Astrocyte (in vitro differentiated cells and primary cell): ENCODE measurements around the gene P2RY6. TPM values are rescaled to one million over a fixed set of nuclear protein-coding genes. Genes with fewer than 3 reads are reported as not detected.

ENCODE experiments used
- DNase-seq: peaks from one replicate; pipeline ENCODE4 v3.0.0-alpha.2; 2010; ENCODE audit warnings: low read depth
- FAIRE-seq: peaks from 2 replicates; lab custom pipeline; 2011; peaks lifted over from hg19 to GRCh38; lab: Jason Lieb, UNC
- H2AFZ ChIP-seq: 2 replicates; pipeline ENCODE4 v1.6.0; 2012; ENCODE audit warnings: low read depth, low read length, inconsistent platforms
- H3K27ac ChIP-seq: 2 replicates; pipeline ENCODE4 v1.5.1; 2011; ENCODE audit warnings: low read depth, low read length, inconsistent platforms
- H3K27me3 ChIP-seq: 2 replicates; pipeline ENCODE4 v1.6.0; 2011; ENCODE audit warnings: low read length, inconsistent platforms; ENCODE audit not compliant: insufficient read depth
- H3K36me3 ChIP-seq: 2 replicates; pipeline ENCODE4 v1.5.1; 2011; ENCODE audit warnings: low read length, inconsistent platforms; ENCODE audit not compliant: insufficient read depth
- H3K4me1 ChIP-seq: 2 replicates; pipeline ENCODE4 v1.5.1; 2011; ENCODE audit warnings: low read length, inconsistent platforms; ENCODE audit not compliant: insufficient read depth
- H3K4me2 ChIP-seq: 2 replicates; pipeline ENCODE4 v1.6.0; 2012; ENCODE audit warnings: low read length, inconsistent platforms
- H3K4me3 ChIP-seq: 2 replicates; pipeline ENCODE4 v1.5.1; 2011; ENCODE audit warnings: low read depth, mild to moderate bottlenecking, low read length, inconsistent platforms; ENCODE audit not compliant: insufficient read depth
- H3K79me2 ChIP-seq: 2 replicates; pipeline ENCODE4 v1.6.0; 2012; ENCODE audit warnings: mild to moderate bottlenecking, low read length, inconsistent platforms; ENCODE audit not compliant: insufficient read depth
- H3K9ac ChIP-seq: 2 replicates; pipeline ENCODE4 v1.6.0; 2012; ENCODE audit warnings: mild to moderate bottlenecking, low read length, inconsistent platforms
- H3K9me3 ChIP-seq: 2 replicates; pipeline ENCODE4 v1.5.1; 2012; ENCODE audit warnings: low read depth, mild to moderate bottlenecking, low read length, inconsistent platforms; ENCODE audit not compliant: insufficient read depth
- H4K20me1 ChIP-seq: 2 replicates; pipeline ENCODE4 v1.6.0; 2012; ENCODE audit warnings: low read length, inconsistent platforms; ENCODE audit not compliant: insufficient read depth
- H3K27ac Mint-ChIP-seq: one replicate; pipeline ENCODE4 v1.8.0; 2021; ENCODE audit warnings: mild to moderate bottlenecking, mixed read lengths; ENCODE audit not compliant: unreplicated experiment
- H3K27me3 Mint-ChIP-seq: one replicate; pipeline ENCODE4 v1.8.0; 2021; ENCODE audit warnings: low read depth, mixed read lengths; ENCODE audit not compliant: unreplicated experiment
- H3K36me3 Mint-ChIP-seq: one replicate; pipeline ENCODE4 v1.8.0; 2021; ENCODE audit warnings: low read depth, mixed read lengths; ENCODE audit not compliant: unreplicated experiment
- H3K4me1 Mint-ChIP-seq: one replicate; pipeline ENCODE4 v1.8.0; 2021; ENCODE audit warnings: low read depth, mixed read lengths; ENCODE audit not compliant: unreplicated experiment
- H3K4me3 Mint-ChIP-seq: one replicate; pipeline ENCODE4 v1.8.0; 2021; ENCODE audit warnings: mild to moderate bottlenecking, moderate library complexity, mixed read lengths; ENCODE audit not compliant: unreplicated experiment
- H3K9me3 Mint-ChIP-seq: one replicate; pipeline ENCODE4 v1.8.0; 2021; ENCODE audit warnings: mild to moderate bottlenecking, mixed read lengths; ENCODE audit not compliant: unreplicated experiment
- CTCF ChIP-seq: IDR thresholded peaks from 2 replicates; pipeline ENCODE4 v1.5.1; 2011; ENCODE audit warnings: low read depth, mild to moderate bottlenecking, inconsistent platforms, low read length, moderate library complexity; ENCODE audit not compliant: insufficient read depth
- EZH2 ChIP-seq: IDR thresholded peaks from 2 replicates; pipeline ENCODE4 v1.6.1; 2012; ENCODE audit warnings: mild to moderate bottlenecking, low read length, inconsistent platforms; ENCODE audit not compliant: insufficient read depth
- total RNA-seq: library from RNA; stranded (reverse); gene quantifications from 2 replicates; pipeline ENCODE4 v1.2.1, GENCODE V29; 2021

Gene P2RY6
- total RNA-seq, 1 donor from 2014 or later, result 0.75 TPM

GRCh38 chr11:73343076-73343873 is 71.1 kb downstream of the P2RY6 start:
- FAIRE-seq, result no peak

GRCh38 chr11:73344191-73344607 is 72.1 kb downstream of the P2RY6 start:
- H3K4me3 ChIP-seq, result no peak overlapping the region
- H3K79me2 ChIP-seq, result peaks cover 88% of the 10 kb centered on the region
- H3K36me3 ChIP-seq, result peaks cover 4% of the 10 kb centered on the region
- H3K27ac Mint-ChIP-seq, result no peak overlapping the region
- H3K27me3 ChIP-seq, result no peaks in the 10 kb centered on the region
- H3K36me3 Mint-ChIP-seq, result peaks cover 4% of the 10 kb centered on the region
- no peaks in the 10 kb centered on the region for H3K9me3 ChIP-seq
- peaks cover 96% of the 10 kb centered on the region for H4K20me1 ChIP-seq
- no peak for DNase-seq
- no peak for TF ChIP-seq CTCF
- no peak for TF ChIP-seq EZH2
- H3K9me3 Mint-ChIP-seq, result no peaks in the 10 kb centered on the region
- peaks cover 10% of the 10 kb centered on the region for H3K4me1 Mint-ChIP-seq
- H3K4me2 ChIP-seq, result peak overlapping the region; percentile 52
- no peak overlapping the region for H2AFZ ChIP-seq
- H3K9ac ChIP-seq, result peak overlapping the region; percentile 9
- FAIRE-seq, result no peak
- no peak overlapping the region for H3K4me3 Mint-ChIP-seq
- H3K27ac ChIP-seq, result no peak overlapping the region
- no peaks in the 10 kb centered on the region for H3K27me3 Mint-ChIP-seq
- H3K4me1 ChIP-seq, result peaks cover 15% of the 10 kb centered on the region

More at GRCh38 chr11:73343076-73343873, 71.1 kb downstream of the P2RY6 start:
- TF ChIP-seq CTCF, result no peak
- TF ChIP-seq EZH2, result no peak
- no peak overlapping the region for H3K27ac Mint-ChIP-seq
- no peak for DNase-seq
- H3K27me3 Mint-ChIP-seq, result no peaks in the 10 kb centered on the region
- H3K4me2 ChIP-seq, result peak overlapping the region; percentile 68
- peaks cover 94% of the 10 kb centered on the region for H3K79me2 ChIP-seq
- H3K27ac ChIP-seq, result no peak overlapping the region
- H3K4me3 Mint-ChIP-seq, result peak overlapping the region; percentile 70
- H3K36me3 Mint-ChIP-seq, result peaks cover 4% of the 10 kb centered on the region
- no peak overlapping the region for H3K4me3 ChIP-seq
- no peaks in the 10 kb centered on the region for H3K9me3 ChIP-seq
- H3K9me3 Mint-ChIP-seq, result no peaks in the 10 kb centered on the region
- peaks cover 96% of the 10 kb centered on the region for H4K20me1 ChIP-seq
- peaks cover 15% of the 10 kb centered on the region for H3K4me1 Mint-ChIP-seq
- H3K36me3 ChIP-seq, result peaks cover 2% of the 10 kb centered on the region
- no peak overlapping the region for H3K9ac ChIP-seq
- peaks cover 15% of the 10 kb centered on the region for H3K4me1 ChIP-seq
- H2AFZ ChIP-seq, result no peak overlapping the region
- H3K27me3 ChIP-seq, result no peaks in the 10 kb centered on the region
